GDM1 (cell line): ENCODE measurements around the gene PAFAH1B2.
"Not testable (repeated sequence)": the region's sequence is repeated elsewhere in the genome, so short reads cannot be mapped to it uniquely, and the experiment has no call there.

Source experiments
- DNase-seq: peaks from one replicate; lab custom pipeline; 2025; lab: John Stamatoyannopoulos, UW

Gene PAFAH1B2

DNA sequence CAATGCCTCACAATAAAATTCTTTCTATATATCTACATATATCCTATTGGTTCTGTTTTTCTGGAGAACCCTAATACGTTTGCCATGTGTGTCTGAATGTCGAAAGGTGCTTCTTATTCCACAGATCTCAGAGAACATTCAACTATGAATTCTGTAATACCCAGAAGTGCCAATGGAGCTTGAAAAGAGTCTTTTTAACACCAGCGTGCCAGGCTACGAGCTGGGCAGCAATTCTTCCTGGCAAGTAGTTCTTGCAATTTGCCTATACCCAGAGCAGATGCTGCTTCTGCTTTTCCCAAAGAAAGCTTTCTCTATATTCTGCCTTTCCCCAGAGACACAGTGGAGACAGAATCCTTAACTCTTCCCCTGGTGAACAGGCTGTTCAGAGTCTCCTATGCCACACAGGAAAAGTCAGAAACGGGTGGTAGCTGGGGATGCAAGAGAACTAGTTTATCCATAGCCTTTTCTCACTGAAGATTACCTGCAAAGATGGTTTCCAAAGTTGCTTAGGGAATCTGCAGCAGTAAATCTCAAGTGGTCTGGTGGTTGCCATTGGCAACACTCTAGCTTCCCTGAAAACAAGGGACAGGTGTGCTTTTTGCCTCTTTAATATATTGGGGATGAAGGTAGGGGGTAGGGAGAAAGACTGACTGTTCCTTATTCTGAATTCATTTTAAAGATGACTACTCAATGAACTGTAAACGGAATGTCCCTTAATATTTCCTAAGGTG is 16.8 kb upstream of the PAFAH1B2 start:
- no peak for DNase-seq

DNA sequence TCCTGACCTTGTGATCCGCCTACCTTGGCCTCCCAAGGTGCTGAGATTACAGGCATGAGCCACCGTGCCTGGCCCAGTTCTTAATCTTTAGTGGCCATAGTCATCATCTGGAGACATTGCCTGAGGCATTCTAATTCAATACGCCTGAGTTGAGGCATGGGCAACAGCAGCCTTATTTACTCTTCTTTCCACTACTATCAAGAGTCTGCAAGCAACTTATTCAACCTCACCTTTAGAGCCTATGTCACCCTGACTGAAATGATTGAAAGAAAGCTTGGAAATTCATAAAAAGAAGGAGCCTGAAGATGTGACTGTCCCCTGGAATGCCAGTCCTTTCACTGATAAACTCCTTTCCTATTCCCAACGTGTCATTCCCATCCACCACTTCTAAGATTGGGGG is 15.8 kb upstream of the PAFAH1B2 start:
- DNase-seq = no peak

DNA sequence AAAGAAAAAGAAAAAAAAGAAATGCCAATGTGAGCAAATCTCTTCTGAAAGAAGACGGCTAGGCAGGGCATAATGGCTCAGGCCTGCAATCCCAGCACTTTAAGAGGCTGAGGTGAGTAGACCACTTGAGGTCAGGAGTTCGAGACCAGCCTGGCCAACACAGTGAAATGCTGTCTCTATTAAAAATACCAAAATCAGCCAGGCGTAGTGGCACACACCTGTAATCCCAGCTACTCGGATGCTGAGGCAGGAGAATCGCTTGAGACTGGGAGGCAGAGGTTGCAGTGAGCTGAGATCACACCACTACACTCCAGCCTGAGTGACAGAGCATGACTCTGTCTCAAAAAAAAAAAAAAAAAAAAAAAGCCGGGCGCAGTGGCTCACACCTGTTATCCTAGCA is 13.7 kb upstream of the PAFAH1B2 start:
- DNase-seq = not testable (repeated sequence)

DNA sequence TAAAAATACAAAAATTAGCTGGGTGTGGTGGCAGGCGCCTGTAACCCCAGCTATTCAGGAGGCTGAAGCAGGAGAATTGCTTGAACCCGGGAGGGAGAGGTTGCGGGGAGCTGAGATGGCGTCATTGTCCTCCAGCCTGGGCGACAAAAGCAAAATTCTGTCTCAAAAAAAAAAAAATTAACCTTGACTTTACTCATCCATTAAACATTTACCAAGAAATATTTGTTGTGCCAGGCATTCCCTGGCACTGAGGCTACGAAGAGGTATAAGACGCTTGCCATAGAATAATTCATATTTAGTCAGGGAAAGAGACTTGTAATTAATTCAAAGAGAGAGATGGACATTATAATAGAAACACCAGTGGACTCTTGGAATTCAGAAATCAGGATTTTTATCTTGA is 13.2 kb upstream of the PAFAH1B2 start:
- no peak for DNase-seq

DNA sequence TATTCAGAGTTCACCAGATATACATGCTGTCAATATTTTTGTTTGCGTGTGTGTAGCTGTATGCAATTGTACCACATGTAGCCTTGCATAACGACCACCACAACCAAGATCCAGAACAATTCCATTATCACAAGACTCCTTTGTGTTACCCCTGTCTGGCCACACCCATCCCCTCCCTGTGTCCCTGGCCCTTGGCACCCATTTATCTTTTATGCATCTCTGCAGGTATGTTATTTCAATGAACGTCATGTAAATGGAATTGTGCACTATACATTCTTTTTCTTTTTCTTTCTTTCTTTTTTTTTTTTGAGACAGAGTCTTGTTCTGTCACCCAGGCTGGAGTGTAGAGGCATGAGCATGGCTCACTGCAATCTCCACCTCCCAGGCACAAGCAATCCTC is 9.7 kb upstream of the PAFAH1B2 start:
- DNase-seq = no peak

DNA sequence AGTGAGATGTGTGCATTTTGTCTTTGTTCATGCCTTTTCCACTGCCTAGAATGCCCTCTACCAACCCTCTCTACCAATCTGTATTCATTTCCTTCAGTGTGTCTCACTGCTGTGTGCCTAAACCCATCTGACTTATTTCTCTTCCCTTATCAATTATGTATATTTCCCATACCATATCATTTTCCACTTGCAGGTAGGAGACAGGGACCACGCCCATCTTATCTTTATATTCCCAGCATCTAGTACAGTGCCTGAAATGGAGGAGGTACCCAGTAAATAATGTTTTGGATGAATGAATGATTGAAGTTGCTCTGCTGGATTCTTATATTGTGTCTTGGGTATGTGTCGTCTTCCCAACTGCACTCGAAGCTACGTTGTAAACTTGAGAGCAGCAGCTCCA is 9.1 kb upstream of the PAFAH1B2 start:
- DNase-seq = not testable (repeated sequence)

DNA sequence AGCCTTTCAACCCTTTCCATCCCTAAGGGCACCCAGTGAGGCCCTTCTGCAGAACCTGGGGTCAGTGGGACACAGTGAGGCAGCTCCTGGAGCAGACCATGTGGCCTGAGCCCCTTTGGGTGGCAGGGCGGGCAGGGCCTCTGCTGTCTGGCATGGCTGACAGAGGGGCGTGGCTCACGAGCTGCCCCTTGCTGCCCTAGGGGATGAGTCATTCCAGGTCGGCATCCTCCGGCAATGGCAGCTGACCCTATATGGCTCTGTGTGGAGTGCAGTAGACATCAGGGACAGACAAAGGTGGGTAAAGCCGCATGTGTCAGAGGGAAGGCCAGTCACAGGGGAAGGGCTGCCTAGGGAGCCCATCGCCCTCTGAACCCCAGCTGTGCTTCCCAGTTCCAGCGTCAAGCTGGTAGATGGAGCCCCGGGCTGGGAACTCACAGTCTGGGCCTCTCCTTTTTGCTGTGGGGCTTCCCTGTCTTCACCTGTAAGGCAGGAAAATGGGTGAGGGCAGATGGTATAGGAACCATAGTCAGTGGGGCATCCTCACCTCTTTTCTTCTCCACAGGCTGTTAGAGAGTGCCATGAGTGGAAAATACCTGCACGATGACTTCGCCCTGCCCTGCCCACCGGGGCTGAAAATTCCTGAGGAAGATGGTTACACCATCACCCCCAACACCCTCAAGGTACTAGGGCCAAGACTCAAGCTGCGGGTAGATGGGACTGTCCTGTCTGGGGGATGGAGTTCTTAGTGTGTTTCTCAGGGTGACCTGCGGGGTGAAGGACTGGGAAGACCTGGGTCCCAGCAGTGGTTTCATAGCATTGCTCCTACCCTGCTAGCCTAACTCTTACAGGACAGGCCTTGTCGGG is 6.6 kb upstream of the PAFAH1B2 start:
- DNase-seq = not testable (repeated sequence)

DNA sequence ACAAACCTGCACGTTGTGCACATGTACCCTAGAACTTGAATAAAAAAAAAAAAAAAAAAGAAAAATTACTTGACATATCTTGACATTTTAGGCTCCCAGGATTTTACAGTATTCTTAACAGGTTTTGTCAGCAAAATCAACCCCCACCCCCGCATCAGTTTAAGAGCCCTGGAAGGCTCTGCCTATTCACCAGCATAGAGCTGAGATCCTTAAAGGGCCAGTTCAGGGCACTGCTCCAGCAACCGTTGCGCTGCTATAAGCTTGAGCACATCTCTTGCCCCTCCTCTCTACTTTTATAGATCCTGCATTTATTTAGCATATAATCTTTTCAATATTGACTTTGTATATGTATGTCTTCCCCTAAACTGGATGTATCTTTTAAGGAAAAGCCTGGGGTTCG is 697 bp upstream of the PAFAH1B2 start:
- DNase-seq = no peak

DNA sequence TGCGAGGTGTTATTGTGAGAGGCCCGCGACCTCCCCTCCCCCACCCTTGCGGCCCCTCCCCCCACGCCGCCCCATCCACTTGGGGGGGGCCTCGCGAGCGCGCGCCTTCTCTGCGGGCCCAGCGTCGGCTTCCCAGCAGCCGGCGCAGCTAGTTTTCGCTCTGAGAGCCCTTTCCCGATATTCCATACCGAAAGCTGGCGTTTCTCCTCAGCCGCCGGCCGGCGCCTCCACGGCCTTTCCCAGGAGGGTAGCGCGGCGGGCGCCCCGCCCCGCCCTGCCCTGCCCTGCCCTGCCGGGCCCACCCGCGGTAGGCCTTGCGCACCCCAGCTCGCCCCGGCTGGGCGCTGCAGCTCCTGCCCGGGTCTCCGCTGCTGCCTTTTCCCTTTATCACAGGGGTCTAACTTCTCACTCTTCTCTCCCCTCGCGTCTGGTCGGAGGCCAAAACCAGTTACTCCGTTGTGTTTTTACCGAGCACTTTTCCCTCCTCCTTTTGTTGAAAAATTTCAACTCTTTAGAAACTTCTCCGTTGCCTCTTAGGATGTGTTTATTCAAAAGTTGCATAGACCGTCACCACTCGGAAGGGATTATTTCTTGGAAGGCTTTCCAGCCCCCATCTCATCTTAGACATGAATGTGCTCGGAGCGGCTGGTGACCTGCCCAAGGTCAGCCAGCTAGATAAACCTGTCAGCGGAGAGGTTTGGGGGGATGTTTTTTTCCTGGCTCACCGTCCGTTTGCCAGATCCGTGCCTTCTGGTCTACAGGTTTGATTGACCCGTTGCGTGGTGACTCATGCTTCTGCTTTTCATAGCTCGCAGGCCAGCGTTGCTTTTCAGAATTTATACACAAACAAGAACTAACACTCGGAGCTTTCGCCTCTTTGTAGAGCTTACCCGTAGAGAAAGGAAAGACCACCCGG is 648 bp downstream of the PAFAH1B2 start:
- peak; percentile 15 for DNase-seq

DNA sequence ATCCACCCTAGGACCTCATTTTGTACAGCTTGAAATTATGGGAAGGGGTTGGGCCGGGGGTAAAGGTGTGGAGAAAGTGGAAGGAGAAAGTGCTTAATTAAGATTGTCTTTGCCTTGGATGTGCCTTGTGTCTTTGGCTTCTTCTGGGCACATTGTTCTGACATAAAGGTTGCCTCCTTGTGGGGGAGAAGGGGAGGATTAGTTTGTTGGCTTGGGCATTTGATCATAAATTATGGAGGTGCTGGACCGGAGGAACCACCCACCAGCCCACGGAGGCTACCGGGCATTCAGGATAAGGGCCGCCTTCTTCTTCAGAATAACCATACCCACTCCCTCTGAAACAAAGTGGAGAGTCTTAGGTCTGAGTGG is 1.3 kb downstream of the PAFAH1B2 start:
- no peak for DNase-seq

DNA sequence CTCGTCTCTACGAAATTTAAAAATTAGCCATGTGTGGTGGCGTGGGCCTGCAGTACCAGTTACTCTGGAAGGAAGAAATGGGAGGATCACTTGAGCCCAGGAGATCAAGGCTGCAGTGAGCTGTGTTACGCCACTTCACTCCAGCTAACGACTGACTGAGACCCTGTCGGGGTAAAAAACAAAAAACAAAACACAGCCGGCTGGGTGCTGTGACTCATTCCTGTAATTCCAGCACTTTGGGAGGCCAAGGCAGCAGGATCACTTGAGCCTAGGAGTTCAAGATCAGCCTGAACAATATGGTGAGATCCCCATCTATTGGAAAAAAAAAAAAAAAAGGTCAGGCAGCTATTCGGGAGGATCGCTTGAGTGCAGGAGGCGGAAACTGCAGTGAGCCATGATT is 2.4 kb downstream of the PAFAH1B2 start:
- DNase-seq = no peak

DNA sequence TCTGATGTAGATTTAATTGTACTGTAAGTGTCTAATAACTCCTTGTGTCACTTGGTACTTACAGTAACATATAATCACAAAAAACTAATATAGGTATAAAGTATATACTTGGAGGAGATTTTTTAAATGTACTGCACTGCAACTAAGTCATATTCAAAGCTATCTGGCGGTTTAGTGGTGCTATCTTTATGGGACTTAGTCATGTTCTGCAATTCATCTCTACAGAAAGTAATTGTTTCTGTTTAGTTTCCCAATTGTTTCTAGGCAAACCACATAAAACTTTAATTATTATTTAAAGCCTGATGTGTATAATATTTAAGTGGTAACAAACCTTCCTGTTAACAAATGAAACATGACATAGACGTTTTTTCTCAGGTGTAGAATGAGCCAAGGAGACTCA is 8.0 kb downstream of the PAFAH1B2 start:
- DNase-seq = no peak

DNA sequence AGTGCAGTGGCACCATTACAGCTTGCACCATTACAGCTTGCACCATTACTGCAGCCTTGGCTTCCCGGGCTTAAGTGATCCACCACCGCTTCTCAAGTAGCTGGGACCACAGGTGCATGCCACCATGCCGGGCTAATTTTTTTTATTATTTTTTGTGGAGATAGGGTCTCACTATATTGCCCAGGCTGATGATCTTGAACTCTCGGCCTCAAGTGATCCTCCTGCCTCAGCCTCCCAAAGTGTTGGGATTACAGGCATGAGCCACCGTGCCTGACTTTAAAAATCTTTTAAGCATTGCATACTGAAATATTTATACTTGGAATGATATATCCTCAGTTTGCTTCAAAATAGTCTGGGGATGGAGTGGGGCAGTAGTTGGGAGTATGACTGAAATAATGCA is 10.4 kb downstream of the PAFAH1B2 start:
- DNase-seq = no peak

DNA sequence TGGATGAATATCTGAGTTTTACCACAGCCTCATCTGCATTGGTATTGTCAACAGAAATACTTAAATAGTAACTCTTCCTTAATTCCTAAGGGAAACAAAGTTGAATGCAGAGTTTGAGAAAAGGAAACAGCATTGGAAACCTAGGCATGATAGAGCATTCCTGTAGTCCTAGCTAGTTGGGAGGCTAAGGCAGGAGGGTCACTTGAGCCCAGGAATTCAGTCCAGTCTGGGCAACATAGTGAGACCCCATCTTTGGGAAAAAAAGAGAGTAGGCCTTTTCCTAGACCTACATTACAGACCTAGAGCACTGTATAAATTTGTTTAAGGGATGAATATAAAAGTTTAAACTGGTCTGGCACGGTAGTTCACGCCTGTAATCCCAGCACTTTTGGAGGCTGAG is 13.4 kb downstream of the PAFAH1B2 start:
- DNase-seq = no peak

DNA sequence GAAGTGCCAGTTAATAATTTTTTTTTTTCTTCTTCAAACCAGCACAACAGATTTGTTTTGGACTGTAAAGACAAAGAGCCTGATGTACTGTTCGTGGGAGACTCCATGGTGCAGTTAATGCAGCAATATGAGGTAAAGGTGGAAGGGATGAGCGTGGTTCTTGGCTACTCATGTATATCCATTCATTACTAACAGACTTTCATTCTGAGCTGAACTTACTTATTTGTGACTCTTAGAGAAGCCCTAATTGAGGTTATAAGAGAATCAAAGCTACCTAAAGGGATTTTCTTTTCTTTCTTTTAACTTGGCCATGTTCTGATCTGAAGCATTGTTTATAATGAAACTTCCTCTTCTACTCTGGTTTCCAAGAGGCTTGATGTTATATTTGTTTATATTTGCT is 15.8 kb downstream of the PAFAH1B2 start:
- DNase-seq = no peak

DNA sequence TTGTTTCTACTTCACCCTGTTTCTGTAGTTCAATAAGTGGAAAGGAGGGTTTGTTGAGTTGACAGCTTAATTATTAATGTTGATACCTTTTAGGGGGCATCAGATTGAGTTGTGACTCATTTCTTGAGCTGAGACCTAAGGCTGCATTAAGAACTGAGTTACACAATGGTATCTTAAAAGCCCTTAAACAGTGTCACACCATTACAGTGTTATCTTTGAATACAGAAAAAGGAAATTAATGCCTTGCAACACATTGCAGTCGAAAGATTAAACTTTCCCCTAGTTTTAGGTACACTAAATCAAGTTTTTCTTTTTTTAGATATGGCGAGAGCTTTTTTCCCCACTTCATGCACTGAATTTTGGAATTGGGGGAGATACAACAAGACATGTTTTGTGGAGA is 16.7 kb downstream of the PAFAH1B2 start:
- DNase-seq = no peak

DNA sequence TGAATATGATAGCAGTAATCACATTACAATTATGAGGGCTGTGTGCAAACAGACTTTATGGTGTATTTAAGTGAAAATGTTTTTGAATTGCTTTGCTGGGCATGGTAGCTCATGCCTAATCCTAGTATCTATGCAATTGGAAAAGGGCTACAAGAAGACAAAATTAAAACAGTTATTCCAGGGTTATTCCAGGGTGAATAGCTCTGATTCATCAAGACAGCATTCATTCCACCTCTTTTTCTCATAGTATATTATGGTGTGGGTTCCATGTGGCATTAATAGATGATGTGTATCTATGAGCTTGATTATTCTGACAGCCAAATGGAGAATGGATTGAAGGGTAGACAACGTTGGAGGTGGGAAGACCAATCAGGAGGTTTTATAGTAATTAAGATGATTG is 22.4 kb downstream of the PAFAH1B2 start:
- no peak for DNase-seq

DNA sequence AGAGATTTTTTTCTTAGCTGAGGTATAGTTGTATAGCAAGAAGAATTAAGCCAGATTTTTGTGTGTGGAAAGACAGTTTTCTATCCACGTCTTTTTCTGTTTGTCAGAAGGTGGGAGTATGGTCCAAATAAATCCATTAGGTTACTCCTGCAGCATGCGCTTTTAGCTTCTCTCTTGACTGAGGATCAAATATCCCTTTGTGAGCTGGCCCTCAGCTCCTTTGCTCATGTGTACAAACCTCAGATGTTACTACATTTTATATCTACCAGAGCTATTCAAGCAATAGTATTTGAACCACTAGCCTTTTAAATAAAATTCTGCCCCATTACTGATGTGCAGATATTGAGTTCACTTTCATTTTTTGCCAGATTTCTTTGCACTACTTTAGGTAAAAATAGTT is 25.6 kb downstream of the PAFAH1B2 start:
- DNase-seq = no peak

DNA sequence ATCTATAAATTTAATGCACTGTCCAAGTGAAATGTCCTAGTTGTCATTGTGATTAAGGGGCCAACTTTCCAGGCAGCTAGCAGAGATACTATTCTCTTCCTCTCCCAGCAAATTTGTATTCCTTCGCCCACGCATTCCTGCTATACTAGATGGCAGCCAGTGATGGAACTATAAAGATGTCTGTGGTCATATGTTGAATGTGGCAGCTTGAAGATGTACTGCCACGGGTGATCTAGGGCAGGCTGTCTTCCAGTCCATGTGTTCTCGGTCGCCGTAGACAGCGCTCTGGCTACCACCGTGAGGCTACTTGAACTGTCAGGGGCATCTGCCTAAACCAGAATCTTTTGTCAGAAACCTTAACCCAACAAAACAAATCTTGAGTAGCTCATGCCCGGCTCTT is 26.1 kb downstream of the PAFAH1B2 start:
- no peak for DNase-seq

DNA sequence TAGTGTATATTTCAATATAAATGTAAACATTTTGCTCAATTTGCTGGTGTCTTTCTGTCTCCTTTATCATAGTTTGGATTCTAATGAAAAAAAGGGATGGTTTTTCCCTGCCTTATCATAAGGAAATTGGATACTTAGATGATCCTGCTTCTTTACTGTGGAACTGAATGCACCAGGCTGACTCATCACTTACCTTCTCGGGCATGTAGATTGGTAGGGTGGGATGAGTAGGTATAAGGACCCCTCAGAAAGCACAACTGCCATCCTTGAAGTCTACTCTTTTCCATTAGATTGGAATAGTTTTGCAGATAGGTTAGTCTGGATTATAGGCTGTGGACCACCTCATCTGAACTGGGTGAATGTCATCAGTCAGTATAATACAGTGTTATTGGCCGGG is 26.9 kb downstream of the PAFAH1B2 start:
- no peak for DNase-seq

DNA sequence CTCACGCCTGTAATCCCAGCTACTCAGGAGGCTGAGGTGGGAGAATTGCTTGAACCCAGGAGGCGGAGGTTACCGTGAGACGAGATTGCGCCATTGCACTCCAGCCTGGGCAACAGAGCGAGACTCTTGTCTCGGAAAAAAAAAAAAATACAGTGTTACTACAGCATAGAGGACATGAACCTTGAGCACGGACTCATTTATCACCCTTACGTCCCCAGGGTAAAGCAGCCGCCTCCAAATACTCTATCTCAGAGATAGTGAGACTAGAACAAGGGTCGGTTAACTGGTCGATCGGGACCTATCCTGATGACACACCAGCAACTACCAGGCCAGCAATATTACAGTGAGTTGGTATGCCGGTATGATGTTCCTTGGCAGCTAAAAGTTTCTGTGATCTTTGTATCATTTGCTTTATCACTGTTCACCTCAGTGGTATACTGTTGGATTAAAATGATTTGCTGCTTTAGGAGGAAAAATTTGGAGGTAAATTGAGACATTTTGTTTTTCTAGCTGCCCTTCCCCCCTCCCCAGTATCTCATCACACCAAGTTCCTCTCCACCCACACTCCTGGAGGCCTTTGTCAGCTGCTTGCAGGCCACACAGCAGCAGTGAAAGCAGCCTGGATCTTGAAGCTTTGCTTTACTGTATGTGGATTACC is 27.4 kb downstream of the PAFAH1B2 start:
- DNase-seq = no peak
